Coronary artery (tissue), 2 donors: ENCODE data around the gene CD44.

ENCODE experiments used
- DNase-seq: peaks from one replicate; pipeline ENCODE4 v3.0.0-alpha.2; 2017; ENCODE audit warnings: low spot score
- H3K27ac ChIP-seq, 2 donors: fragments of 200-600 bp; sonication (generic); one replicate each; pipeline ENCODE4 v1.5.1; 2016 to 2019
- H3K4me3 ChIP-seq: fragments of 200-600 bp; sonication (generic); 2 replicates; pipeline ENCODE4 v1.5.1; 2016; ENCODE audit warnings: mild to moderate bottlenecking, moderate library complexity
- TF ChIP-seq, protein P1 (sequence below): fragments of 200-600 bp; sonication (generic); IDR thresholded peaks from one replicate; pipeline ENCODE4 v1.5.1; 2019; ENCODE audit warnings: antibody characterized with exemption

Gene CD44

DNA sequence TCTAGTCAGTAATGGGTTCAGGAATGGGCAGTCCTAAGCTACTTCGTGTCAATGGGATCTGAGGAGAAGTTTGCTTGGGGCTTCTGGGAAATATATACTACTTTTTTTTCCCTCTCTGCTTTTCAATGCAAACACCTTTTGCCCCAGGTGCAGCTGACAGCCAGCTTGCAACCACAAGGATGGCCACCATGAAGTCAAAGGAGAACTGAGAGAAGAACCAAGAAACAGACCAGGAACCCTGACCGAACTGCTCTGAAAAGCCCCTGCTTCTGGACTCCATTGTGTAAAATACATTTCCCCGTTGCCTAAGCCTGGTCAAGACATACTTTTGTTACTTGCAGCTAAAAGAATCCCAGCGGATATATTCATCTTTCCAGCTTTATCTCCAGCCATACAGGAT is 20.1 kb upstream of the CD44 start:
- no peak for DNase-seq
- Histone ChIP-seq H3K4me3 (no peak overlapping the region), H3K27ac (no peak overlapping the region)
- TF ChIP-seq, protein P1, sequence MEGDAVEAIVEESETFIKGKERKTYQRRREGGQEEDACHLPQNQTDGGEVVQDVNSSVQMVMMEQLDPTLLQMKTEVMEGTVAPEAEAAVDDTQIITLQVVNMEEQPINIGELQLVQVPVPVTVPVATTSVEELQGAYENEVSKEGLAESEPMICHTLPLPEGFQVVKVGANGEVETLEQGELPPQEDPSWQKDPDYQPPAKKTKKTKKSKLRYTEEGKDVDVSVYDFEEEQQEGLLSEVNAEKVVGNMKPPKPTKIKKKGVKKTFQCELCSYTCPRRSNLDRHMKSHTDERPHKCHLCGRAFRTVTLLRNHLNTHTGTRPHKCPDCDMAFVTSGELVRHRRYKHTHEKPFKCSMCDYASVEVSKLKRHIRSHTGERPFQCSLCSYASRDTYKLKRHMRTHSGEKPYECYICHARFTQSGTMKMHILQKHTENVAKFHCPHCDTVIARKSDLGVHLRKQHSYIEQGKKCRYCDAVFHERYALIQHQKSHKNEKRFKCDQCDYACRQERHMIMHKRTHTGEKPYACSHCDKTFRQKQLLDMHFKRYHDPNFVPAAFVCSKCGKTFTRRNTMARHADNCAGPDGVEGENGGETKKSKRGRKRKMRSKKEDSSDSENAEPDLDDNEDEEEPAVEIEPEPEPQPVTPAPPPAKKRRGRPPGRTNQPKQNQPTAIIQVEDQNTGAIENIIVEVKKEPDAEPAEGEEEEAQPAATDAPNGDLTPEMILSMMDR = no peak

DNA sequence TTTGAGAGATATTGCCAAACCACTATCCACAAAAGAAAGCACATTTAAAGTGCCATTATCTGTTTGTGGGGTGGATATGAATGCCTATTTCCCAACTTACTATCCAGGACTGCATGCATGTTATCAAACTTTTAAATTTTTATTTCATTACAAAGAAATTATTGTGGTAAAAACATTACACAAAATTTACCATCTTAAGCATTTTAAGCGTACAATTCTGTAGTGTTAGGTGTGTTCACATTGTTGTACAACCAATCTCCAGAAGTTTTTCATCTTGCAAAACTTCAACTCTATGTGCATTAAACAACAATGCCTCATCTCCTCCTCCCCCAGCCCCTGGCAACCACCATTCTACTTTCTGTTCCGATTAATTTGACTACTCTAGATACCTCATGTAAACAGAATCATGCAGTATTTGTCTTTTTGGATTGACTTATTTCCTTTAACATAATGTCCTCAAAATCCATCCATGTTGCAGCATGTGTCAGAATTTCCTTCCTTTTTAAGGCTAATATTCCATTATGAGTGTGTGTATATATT is 17.6 kb upstream of the CD44 start:
- TF ChIP-seq, protein P1 = no peak
- H3K27ac ChIP-seq = no peak overlapping the region
- no peak overlapping the region for H3K4me3 ChIP-seq
- DNase-seq = no peak

GRCh38 chr11:35122308-35122707 is 16.7 kb upstream of the CD44 start:
- no peak for DNase-seq
- TF ChIP-seq, protein P1 = no peak
- no peak overlapping the region for H3K27ac ChIP-seq

GRCh38 chr11:35126000-35126878 is 12.7 kb upstream of the CD44 start:
- no peak overlapping the region for H3K27ac ChIP-seq
- no peak for DNase-seq
- no peak overlapping the region for H3K4me3 ChIP-seq
- TF ChIP-seq, protein P1 = no peak

More at GRCh38 chr11:35122308-35122707, 16.7 kb upstream of the CD44 start:
- H3K4me3 ChIP-seq = no peak overlapping the region

GRCh38 chr11:35126879-35127581 is 11.9 kb upstream of the CD44 start:
- Histone ChIP-seq H3K27ac (no peak overlapping the region), H3K4me3 (no peak overlapping the region)
- TF ChIP-seq, protein P1 = no peak
- no peak for DNase-seq

GRCh38 chr11:35127619-35128018 is 11.4 kb upstream of the CD44 start:
- TF ChIP-seq, protein P1 = no peak
- no peak overlapping the region for H3K27ac ChIP-seq
- no peak overlapping the region for H3K4me3 ChIP-seq
- no peak for DNase-seq
